ENCODE results near the gene FAAP100.

Gene FAAP100

GRCh38 chr17:81553018-81553615 lies 964 bp upstream of the FAAP100 start:
- Histone ChIP-seq H3K27ac (peak overlapping the region; percentile 22 to 82 (median 74); a peak in 21 of 22 replicates), H3K36me3 (peaks cover 25 to 57% (median 52%) of the 10 kb centered on the region in 11 experiments)

GRCh38 chr17:81551458-81552243 lies 502 bp downstream of the FAAP100 start:
- H3K36me3 ChIP-seq, result peaks cover 31 to 57% (median 52%) of the 10 kb centered on the region in 11 experiments
- TF ChIP-seq Cebpa-rat (IDR thresholded peaks at IDR 0.05), result no peak

More at GRCh38 chr17:81553018-81553615, 964 bp upstream of the FAAP100 start:
- Histone ChIP-seq H3K4me2 (peak overlapping the region; percentile 93 to 99 (median 98)), H3K9ac (peak overlapping the region; percentile 79 to 94 (median 89)), H3K27me3 (no peaks in the 10 kb centered on the region), H3K4me1 (peaks cover 32 to 73% (median 48%) of the 10 kb centered on the region in 10 experiments), H3K9me3 (replicated peaks in 1 of 11) (no peaks in the 10 kb centered on the region), H3K4me3 (peak overlapping the region; percentile 75 to 99 (median 94)), H4K20me1 (peaks cover 28 to 72% (median 50%) of the 10 kb centered on the region in 11 experiments; a peak in 20 of 22 replicates)
- no peak for TF ChIP-seq Cebpa-rat (IDR thresholded peaks at IDR 0.05)

GRCh38 chr17:81550830-81551457 lies 1.2 kb downstream of the FAAP100 start:
- TF ChIP-seq Cebpa-rat (IDR thresholded peaks at IDR 0.05), result no peak
- Histone ChIP-seq H3K4me1 (peaks cover 32 to 51% (median 42%) of the 10 kb centered on the region in 10 experiments), H3K36me3 (peaks cover 35 to 57% (median 52%) of the 10 kb centered on the region in 11 experiments), H3K27ac (peak overlapping the region in 1 of 11 experiments; percentile 81; a peak in 5 of 22 replicates), H3K27me3 (no peaks in the 10 kb centered on the region), H3K4me2 (peak overlapping the region; percentile 92 to 99 (median 97)), H3K9me3 (replicated peaks in 1 of 11) (no peaks in the 10 kb centered on the region), H3K4me3 (peak overlapping the region; percentile 75 to 99 (median 94)), H4K20me1 (peaks cover 7 to 71% (median 43%) of the 10 kb centered on the region in 11 experiments; a peak in 19 of 22 replicates), H3K9ac (peak overlapping the region; percentile 79 to 94 (median 89))

More at GRCh38 chr17:81551458-81552243, 502 bp downstream of the FAAP100 start:
- Histone ChIP-seq H3K4me2 (peak overlapping the region; percentile 92 to 99 (median 97)), H3K27ac (peak overlapping the region; percentile 22 to 82 (median 74); a peak in 21 of 22 replicates), H3K27me3 (no peaks in the 10 kb centered on the region), H3K9ac (peak overlapping the region; percentile 79 to 94 (median 89)), H3K9me3 (replicated peaks in 1 of 11) (no peaks in the 10 kb centered on the region), H3K4me1 (peaks cover 32 to 59% (median 46%) of the 10 kb centered on the region in 10 experiments), H4K20me1 (peaks cover 13 to 71% (median 47%) of the 10 kb centered on the region in 11 experiments; a peak in 19 of 22 replicates), H3K4me3 (peak overlapping the region; percentile 75 to 99 (median 94))

DNA sequence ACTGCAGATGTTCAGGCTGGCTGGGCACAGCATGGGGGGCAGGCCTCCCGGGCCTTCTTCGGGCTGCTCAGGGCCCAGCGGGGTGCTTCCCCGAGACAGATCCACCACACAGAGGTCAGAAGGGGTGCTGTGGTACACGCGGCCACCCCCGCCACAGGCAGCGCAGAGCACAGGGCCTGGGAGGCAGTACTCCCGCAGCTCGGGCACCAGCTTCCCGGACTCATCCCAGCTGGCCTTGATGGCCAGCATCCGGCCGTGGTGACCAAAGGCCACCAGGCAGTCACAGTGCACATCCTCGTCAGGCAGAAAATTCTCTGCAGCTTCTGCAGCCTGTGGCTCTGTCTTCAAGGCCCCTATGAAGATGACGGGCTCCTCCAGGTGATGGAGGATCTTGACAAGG lies 1.9 kb downstream of the FAAP100 start:
- Histone ChIP-seq H3K4me1 (peaks cover 32 to 45% (median 40%) of the 10 kb centered on the region in 10 experiments), H3K4me3 (peak overlapping the region in 5 of 10 experiments; percentile 75 to 99 (median 94); a peak in 2 of 20 replicates), H3K9me3 (replicated peaks in 1 of 11) (no peaks in the 10 kb centered on the region), H3K4me2 (peak overlapping the region; percentile 92 to 99 (median 97); a peak in 17 of 22 replicates), H3K9ac (peak overlapping the region in 8 of 11 experiments; percentile 19 to 94 (median 86); a peak in 10 of 22 replicates), H3K27me3 (no peaks in the 10 kb centered on the region), H3K36me3 (peaks cover 42 to 58% (median 56%) of the 10 kb centered on the region in 11 experiments), H3K27ac (no peak overlapping the region), H4K20me1 (peaks cover 4 to 77% (median 45%) of the 10 kb centered on the region in 11 experiments; a peak in 19 of 22 replicates)
- TF ChIP-seq Cebpa-rat (IDR thresholded peaks at IDR 0.05), result no peak

- H3K9me3 ChIP-seq (replicated peaks in 1 of 11), result no peaks in the 10 kb centered on the region
- H3K36me3 ChIP-seq, result peaks cover 45 to 63% (median 60%) of the 10 kb centered on the region in 11 experiments
- no peak overlapping the region for H3K4me3 ChIP-seq
- no peak for TF ChIP-seq Cebpa-rat (IDR thresholded peaks at IDR 0.05)
- no peaks in the 10 kb centered on the region for H3K27me3 ChIP-seq
- peak overlapping the region in 7 of 11 experiments; percentile 19 to 94 (median 87); a peak in 8 of 22 replicates for H3K9ac ChIP-seq
- peak overlapping the region in 10 of 11 experiments; percentile 92 to 99 (median 97); a peak in 10 of 22 replicates for H3K4me2 ChIP-seq
- peaks cover 4 to 79% (median 48%) of the 10 kb centered on the region in 11 experiments; a peak in 19 of 22 replicates for H4K20me1 ChIP-seq
- peaks cover 32 to 40% (median 36%) of the 10 kb centered on the region in 10 experiments for H3K4me1 ChIP-seq
- H3K27ac ChIP-seq, result no peak overlapping the region
These were observed 2.3 kb downstream of the FAAP100 start for GRCh38 chr17:81549826-81550225.

- TF ChIP-seq Cebpa-rat (IDR thresholded peaks at IDR 0.05), result no peak
- H3K36me3 ChIP-seq, result peaks cover 52 to 70% (median 67%) of the 10 kb centered on the region in 11 experiments
These were observed 3.1 kb downstream of the FAAP100 start for GRCh38 chr17:81549031-81549557.

GRCh38 chr17:81547614-81547982 lies 4.6 kb downstream of the FAAP100 start:
- H3K9me3 ChIP-seq (replicated peaks in 1 of 11), result no peaks in the 10 kb centered on the region
- H3K4me2 ChIP-seq, result no peak overlapping the region
- H3K27me3 ChIP-seq, result no peaks in the 10 kb centered on the region
- H3K4me1 ChIP-seq, result peaks cover 16 to 22% (median 19%) of the 10 kb centered on the region in 10 experiments
- H3K4me3 ChIP-seq, result no peak overlapping the region
- H3K27ac ChIP-seq, result no peak overlapping the region
- H3K9ac ChIP-seq, result peak overlapping the region in 2 of 11 experiments; percentile 13 to 31; a peak in 1 of 22 replicates
- H3K36me3 ChIP-seq, result peaks cover 67 to 85% (median 82%) of the 10 kb centered on the region in 11 experiments
- TF ChIP-seq Cebpa-rat (IDR thresholded peaks at IDR 0.05), result no peak
- peaks cover 4 to 83% (median 50%) of the 10 kb centered on the region in 11 experiments; a peak in 19 of 22 replicates for H4K20me1 ChIP-seq

More at GRCh38 chr17:81549031-81549557, 3.1 kb downstream of the FAAP100 start:
- Histone ChIP-seq H4K20me1 (peaks cover 4 to 82% (median 48%) of the 10 kb centered on the region in 11 experiments; a peak in 19 of 22 replicates), H3K27ac (no peak overlapping the region), H3K27me3 (no peaks in the 10 kb centered on the region), H3K9me3 (replicated peaks in 1 of 11) (no peaks in the 10 kb centered on the region), H3K4me1 (peaks cover 26 to 34% (median 29%) of the 10 kb centered on the region in 10 experiments), H3K4me2 (no peak overlapping the region), H3K4me3 (no peak overlapping the region), H3K9ac (0 out of 22 replicates have a peak overlapping the region, but pooled peaks of 2 of the 11 experiments have one; percentile 24 to 87)
